Measurements from ENCODE around the gene MFAP5.

DNA sequence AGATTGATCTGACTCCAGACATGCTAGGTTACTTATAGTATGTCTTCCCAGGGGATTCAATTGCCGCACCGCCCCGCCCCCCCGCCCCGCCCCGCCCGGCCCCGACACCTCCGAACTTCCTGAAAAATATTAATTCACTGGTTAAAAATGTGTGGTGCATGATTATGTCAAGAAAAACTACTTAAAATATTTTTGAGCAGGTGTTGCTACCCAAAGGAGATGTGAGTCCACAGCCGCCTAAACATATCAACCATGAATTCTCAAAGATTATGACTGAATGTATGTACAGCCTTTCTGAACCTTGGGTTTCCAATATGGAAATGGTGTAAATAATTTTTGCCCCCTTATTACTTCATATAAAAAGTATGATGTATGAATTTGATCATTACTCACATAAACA is 32.5 kb upstream of the MFAP5 start:
- TF ChIP-seq, protein P1, sequence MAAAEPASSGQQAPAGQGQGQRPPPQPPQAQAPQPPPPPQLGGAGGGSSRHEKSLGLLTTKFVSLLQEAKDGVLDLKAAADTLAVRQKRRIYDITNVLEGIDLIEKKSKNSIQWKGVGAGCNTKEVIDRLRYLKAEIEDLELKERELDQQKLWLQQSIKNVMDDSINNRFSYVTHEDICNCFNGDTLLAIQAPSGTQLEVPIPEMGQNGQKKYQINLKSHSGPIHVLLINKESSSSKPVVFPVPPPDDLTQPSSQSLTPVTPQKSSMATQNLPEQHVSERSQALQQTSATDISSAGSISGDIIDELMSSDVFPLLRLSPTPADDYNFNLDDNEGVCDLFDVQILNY (CRISPR knock-in tag; IDR thresholded peaks at IDR 0.05), result no peak
- TF ChIP-seq, protein P2, sequence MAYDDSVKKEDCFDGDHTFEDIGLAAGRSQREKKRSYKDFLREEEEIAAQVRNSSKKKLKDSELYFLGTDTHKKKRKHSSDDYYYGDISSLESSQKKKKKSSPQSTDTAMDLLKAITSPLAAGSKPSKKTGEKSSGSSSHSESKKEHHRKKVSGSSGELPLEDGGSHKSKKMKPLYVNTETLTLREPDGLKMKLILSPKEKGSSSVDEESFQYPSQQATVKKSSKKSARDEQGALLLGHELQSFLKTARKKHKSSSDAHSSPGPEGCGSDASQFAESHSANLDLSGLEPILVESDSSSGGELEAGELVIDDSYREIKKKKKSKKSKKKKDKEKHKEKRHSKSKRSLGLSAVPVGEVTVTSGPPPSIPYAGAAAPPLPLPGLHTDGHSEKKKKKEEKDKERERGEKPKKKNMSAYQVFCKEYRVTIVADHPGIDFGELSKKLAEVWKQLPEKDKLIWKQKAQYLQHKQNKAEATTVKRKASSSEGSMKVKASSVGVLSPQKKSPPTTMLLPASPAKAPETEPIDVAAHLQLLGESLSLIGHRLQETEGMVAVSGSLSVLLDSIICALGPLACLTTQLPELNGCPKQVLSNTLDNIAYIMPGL (CRISPR knock-in tag; IDR thresholded peaks at IDR 0.05), result no peak
- no peak for TF ChIP-seq CREB1 (CRISPR knock-in tag; IDR thresholded peaks at IDR 0.05)

All from WTC11 (cell line).